Left forelimb (tissue), 1 donor: ENCODE data around the gene FZD8.

Experiments
- DNase-seq: peaks from one replicate; pipeline ENCODE4 v3.0.0-alpha.2; 2018; ENCODE audit warnings: low spot score

Gene FZD8

DNA sequence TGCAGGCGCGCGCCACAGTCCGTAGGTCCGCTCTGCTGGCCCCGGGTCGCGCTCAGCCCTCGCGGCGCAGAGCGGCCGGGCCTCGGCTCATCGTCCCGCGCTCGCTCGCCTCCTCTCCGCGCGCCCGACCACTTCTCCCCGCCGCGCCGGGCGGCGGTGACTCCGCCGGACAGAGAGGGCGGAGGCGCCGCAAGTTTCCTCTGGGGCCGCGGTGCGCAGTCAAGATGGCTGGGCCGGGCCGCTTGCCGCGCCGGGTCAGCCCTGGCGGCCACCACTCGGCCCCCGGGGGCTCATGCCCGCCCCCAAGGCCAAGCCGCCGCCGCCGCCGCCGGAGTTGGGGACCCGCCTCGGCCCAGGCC, 441 bp downstream of the FZD8 start:
- DNase-seq = no peak

DNA sequence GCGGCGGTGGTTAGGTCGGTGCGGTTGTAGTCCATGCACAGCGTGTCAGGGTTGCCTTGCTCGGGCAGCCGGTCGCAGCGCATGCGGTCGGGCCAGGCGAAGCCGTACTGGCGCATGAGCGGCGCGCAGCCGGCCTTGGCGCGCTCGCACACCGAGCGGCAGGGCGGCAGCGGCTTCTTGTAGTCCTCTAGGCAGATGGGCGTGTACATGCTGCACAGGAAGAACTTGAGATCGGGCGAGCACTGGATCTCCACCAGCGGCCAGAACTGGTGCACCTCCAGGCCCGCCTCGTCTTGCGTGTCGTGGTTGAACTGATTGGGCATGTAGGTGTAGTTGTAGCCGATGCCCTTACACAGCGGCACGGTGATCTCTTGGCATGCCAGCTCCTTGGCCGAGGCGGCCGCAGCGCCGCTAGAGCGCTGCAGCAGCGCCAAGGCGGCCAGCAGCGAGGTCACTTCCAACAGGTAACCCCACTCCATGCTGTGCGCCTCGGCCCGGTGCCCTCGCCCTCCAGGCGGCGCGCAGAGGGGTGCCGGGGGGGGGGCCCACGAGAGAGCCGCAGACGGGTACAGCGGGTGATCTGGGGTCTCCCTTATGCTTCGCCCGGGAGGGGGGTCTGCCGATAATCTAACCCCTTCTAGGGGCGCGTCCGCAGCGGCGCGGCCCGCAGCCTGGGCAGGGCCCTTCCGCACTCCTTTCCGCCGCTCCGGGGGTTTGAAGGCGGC, 983 bp downstream of the FZD8 start:
- peak; percentile 83 for DNase-seq

DNA sequence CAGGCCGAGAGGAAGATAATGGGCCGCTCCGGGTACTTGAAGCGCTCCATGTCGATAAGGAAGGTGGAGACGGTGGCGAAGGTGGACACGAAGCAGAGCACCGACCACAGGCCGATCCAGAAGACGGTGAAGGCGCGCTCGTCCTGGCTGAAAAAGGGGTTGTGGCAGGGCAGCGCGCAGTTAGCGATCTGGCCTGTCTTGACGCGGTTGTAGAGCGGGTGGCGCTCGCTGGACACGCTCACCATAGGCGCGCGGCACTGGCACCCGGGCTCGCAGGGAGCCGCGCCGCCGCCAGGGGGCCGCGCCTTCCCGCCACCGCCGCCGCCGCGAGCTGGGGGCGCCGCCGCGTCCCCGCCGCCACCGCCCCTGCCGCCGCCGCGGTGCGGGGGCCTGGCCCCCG, 1.6 kb downstream of the FZD8 start:
- DNase-seq = peak; percentile 78

DNA sequence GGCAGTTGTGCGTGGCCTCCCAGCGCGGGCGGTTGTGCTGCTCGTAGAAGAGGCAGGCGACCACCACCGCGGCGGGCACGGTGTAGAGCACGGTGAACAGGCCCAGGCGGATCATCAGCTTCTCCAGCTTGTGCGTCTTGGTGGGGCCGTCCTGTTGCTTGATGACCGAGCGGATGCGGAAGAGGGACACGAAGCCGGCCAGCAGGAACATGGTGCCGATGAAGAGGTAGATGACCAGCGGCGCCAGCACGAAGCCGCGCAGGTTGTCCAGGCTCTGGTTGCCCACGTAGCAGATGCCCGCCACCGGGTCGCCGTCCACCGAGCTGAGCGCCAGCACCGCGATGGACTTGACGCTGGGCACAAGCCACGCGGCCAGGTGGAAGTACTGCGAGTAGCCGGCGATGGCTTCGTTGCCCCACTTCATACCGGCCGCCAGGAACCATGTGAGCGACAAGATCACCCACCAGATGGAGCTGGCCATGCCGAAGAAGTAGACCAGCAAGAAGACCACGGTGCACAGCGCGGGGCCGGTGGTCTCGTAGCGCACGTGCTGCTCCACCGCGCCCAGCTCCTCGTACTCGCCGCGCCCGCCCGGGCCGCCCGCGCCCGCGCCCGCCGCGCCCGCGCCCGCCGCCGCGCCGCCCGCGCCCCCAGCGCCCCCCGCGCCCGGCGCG, 2.2 kb downstream of the FZD8 start:
- no peak for DNase-seq

DNA sequence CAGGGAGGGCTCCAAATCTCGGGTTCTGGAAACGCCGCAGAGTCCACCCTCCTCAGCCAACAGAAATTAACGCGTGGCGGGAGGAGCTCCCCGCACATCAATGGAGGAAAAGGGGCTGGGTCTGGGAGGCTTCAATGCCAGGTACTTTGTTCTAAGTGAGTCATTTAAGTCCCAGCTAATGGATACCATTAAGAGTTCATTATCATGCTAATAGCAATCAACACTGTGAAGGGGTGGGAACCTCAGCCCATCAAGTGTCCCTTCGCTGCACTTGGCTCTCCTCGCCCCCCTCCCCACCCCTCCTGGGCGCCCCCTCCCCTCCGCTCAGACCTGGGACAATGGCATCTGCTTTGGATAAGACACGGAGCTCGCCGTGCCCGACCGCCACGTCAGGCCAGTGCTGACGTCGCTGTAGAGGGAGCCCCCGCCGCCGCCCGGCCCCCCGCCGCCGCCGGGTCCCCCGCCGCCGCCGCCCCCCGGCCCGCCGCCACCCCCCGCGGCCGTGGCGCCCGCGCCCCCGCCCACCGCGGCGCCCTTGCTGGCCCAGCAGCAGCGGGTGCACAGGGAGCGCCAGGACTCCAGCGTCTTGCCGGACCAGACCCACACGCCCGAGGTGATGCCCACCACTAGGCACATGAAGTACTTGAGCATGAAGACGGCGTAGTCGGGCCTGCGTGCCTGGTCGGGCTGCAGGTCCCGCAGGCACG, 2.9 kb downstream of the FZD8 start:
- DNase-seq = no peak

DNA sequence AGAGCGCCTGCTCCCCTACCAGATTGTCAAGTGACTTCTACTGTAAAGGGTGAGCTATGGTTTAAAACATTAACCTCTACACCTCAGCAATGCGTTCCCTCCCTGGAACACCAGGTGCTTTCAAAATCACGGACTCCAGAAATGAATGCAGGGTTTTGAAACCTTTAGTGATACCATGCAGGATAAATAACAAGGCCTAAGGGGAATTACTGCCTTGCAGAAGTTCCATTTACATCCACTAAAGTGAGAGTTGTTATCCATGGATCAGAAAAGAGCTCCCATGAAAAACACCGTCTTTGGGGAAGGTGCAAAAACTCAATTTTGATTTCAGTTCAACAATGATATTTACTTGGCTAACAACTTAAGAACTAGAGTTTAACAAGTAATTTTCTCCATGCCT, 4.0 kb downstream of the FZD8 start:
- no peak for DNase-seq

DNA sequence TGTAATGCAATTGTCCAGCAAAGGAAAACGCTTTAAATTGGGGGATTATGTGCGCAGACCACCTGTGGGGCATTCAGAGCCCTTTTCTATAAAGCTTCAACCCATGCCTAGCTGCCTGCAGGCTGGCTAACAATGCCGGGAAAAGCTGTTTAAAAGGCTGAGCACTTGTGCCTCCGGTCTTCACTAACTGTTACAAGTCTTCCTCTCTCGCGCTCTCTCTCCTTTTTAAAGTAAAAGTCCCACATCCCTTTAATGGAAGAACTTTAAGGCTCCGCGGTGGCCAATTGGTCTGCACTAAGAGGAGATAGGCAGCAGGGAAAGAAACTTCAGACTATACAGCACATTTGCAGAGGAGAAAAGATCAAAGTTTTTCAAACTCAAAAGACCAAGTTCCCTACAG, 4.6 kb downstream of the FZD8 start:
- DNase-seq = no peak

DNA sequence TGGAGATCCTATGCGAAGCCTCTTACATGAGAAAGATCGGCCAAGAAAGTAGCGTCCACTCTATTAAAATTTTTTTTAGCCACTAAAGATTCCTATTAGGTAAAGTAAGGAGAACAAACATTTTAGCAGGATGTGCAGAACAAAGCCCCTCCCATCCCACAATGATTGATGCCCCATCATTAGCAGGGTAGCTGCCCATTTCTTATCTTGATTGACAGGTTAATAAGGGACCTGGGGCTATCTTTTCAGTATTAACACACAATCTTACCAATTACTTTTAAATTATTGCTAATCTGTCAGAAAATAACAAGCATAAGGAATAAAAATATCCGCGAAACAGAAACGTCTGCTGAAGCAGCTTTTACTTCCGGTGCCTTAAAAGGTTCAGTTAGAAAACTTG, 5.1 kb downstream of the FZD8 start:
- no peak for DNase-seq

DNA sequence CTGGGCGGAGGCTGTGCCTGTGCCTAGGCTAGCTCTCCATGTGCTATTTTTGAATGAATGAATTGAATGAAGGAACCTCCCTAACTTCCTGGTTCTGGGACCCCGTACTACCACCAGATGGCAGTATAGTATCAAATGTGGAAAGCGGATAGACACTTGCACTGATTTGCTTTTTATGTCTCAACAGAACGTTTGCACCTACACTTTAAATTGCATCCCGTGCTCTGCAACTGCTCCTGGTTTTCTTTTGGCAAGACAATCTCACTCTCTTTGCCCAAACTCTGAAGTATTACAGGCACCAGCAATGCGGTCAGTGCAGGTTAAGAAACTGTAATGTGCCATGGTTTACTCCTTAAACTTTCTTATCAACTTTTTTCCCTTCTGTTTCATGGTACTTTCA, 6.5 kb downstream of the FZD8 start:
- no peak for DNase-seq

DNA sequence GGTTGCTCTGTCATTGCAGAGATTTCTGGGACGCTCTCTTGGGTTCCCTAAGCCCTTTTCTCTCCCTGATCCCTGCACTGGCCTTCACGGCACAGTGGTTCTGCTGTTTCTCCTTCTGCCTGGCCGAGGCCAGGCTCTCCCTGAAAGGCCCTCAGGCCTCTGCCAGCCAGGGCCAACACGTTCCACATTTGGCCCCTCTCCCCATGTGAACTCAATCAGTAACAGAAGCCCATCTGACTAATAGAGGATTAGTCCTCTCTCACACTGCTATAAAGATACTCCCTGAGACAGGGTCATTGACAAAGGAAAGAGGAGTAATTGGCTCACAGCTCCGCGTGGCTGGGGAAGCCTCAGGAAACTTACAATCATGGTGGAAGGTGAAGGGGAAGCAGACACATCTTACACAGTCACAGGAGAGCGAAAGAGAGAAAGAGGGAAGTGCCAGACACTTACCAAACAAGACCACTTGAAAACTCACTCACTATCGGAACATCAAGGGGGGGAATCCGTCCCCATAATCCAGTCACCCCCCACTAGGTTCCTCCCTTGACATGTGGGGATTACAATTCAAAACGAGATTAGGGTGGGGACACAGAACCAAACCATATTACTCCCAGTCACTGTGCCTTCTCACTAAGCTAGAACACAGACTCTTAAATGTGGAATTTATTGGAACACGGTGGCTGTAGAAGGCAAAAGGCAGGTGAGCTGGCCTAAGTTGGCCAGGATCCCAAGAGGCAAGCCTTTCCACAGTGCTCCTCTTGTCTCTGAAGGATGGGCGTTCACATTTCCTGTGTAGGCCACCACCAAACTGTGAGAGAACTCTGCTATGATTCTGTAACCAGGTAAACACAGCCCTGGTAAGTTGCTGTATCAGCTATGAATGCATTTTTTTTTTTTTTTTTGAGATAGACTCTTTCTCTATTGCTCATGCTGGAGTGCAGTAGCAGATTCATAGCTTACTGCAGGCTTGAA, 8.8 kb downstream of the FZD8 start:
- no peak for DNase-seq

DNA sequence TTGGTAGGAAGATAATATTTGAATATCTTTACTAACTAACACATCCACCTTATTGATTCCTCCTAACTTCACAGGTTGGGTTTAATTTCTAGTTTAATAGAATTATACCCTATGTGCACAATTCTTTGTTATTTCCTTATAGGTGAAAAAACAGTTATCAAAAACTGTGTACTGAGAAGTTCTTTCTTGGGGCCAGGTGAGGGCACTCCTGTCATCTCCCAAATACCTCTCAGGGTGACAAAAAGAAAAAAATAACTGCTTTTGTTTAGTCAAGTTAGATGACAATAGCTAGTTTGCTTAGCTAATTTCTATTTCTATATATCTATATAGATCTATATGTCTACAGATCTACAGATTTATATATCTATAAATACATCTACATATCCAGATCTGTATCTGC, 10.1 kb downstream of the FZD8 start:
- no peak for DNase-seq

DNA sequence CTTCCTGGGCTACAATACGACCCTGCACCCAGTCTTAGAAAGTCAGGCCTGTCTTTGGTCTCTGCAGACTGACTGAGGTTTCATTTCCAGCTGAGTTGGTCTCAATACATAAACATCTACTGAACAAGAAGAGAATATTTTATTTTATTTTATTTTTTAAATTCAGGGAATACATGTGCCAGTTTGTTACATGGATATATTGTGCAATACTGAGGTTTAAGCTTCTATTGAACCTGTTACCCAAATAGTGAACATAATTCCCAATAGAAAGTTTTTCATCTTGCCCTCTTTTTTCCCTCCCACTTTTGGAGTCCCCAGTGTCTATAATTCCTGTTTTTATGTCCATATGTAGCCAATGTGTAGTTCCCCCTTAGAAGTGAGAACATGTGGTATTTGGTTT, 10.7 kb downstream of the FZD8 start:
- no peak for DNase-seq

DNA sequence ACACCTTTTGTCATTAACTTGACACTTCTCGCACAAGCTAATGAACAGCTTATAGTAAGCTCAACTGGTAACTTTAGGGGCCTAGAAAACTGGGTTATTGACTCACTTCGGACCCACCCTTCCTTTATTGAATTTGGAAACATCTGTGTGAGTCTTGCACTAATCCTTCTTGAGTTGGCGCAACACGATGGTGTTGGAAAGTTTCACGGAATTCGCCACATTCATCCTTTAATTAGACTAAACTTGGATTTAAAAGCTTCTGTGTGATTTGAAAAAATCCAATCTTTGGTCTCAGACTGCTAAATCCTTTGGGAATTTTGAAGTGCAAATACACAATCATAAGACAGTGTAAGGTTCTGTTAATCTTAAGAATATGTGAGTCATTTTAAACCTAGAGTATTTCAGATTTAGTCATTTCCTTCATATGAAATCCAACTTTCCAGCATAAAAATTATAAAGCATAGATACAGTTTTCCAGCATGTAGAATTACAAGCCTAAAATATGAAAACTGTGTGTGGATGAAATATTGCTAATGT, 15.1 kb downstream of the FZD8 start:
- no peak for DNase-seq

DNA sequence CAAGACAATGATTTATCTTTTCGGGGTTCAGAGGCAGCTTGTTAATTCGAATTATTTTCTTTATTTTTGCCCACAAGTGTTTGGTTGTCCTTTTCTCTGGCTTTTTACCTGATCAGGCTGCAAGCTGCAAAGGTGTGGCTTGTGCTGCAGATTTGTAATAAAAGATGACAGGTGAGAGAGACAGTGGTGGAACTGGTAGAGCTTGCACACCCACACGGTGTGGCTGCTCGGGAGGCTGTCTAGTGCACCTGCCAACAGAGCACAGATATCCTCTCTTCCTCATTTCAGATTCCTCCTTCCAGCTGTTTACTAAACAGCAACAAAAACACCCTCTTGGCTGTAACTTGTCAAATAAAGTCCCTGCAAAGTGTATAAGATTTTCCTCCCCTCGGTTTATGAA, 27.8 kb downstream of the FZD8 start:
- no peak for DNase-seq

DNA sequence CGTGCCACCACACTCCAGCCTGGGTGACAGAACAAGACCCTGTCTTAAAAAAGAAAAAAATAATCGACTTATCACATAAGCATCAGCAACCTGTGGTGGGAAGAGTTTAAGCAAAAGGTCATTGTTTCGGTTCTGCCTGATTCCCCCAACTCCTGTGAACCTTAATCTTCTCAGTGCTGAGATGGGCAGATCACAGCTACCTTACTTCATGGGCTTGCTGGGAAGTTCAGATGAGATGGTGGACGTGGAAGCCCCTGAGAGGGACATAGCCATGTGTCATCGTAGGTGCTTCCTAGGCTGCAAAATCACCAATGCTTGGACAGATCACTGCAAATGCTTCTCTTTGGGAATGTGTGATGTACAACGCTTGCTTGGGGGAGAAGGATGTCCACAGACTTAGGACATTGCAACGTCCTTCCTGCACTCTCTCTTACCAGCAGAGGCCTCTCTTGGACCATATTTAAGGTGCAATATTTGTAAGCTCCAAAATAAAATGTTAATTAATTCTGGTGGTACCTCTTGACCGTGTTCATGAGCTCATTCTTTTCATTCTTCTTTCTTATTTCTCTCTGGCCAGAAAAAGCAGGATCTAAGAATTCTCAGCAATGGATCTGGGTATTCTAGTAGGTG, 28.4 kb downstream of the FZD8 start:
- no peak for DNase-seq

DNA sequence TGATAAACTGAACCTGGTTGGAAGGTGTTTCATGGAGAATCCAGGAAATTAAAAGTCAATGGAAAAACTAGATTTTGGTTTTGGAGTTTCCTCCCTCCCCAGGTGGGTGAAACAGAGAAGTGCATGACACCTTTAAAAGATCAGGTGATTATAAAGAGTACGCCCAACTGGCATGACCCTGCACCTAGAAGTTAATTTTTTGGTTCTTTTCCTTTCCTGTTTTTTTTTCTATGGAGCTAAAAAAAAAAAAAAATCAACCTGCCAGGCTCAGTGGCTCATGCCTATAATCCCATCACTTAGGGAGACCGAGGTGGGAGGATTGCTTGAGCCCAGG, 29.0 kb downstream of the FZD8 start:
- no peak for DNase-seq

DNA sequence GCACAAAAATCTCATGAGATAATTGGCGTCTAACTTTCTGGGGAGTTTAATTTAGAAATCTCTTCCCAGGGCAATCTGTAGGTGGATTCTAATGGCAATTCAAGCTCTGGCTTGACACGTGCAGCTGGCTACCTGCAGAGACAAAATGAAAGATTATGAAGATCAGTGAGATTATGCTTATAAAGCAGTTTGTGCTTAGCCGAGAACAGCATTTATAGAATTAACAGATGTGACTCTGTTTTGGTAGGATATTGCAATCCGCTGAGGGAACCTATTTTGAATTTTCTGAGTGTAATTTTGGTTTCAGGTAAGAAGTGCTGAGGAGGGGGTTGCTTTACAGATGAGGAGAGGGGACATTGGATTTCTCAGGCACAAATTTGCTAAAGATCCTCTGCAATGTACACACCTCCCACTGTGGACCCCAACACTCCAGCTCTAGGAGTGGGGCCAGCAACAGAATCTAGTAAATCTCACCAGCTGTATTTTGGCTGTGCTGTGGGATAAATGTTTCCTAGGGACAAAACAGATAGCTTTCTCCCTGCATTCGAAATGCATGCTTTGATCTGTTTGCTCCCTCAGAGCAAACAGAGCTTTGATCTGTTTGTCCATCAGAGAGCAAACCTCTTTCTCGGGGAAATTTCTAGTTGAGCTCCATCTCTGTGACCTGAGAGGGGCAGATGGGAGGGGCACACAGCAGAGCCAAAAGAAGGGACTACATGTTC, 29.6 kb downstream of the FZD8 start:
- no peak for DNase-seq

DNA sequence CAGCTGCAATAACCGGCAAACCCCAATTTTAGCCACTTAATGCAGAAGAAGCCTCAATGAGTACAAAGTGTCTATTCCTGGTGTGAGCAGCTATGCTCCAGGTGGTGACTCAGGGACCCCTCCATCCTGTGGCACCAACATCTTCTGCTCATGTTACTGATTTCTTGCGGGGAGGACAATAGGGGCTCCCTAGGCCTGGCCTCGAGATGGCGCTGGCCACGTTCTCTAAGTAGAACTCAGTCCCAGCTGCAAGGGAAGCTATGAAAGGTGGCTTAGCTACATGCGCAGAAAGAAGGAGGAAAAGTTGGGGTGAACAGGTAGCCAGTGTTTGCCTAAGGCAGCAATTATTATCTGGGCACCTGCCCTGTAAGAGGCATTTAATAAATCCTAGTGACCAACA, 30.3 kb downstream of the FZD8 start:
- DNase-seq = no peak

DNA sequence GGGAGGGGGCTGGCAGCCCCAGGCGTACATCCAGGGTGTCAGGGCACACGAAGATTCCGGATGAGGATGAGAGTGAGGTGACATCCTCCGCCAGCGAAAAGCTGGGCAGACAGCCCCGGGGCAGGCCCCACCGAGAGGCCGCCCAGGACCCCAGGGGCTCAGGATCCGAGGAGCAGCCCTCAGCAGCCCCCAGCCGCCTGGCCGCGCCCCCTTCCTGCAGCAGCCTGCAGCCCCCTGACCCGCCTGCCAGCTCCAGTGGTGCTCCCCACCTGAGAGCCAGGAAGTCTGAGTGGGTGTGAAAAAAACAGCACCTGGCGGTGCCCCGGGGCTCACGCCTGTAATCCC, 33.8 kb downstream of the FZD8 start:
- no peak for DNase-seq

DNA sequence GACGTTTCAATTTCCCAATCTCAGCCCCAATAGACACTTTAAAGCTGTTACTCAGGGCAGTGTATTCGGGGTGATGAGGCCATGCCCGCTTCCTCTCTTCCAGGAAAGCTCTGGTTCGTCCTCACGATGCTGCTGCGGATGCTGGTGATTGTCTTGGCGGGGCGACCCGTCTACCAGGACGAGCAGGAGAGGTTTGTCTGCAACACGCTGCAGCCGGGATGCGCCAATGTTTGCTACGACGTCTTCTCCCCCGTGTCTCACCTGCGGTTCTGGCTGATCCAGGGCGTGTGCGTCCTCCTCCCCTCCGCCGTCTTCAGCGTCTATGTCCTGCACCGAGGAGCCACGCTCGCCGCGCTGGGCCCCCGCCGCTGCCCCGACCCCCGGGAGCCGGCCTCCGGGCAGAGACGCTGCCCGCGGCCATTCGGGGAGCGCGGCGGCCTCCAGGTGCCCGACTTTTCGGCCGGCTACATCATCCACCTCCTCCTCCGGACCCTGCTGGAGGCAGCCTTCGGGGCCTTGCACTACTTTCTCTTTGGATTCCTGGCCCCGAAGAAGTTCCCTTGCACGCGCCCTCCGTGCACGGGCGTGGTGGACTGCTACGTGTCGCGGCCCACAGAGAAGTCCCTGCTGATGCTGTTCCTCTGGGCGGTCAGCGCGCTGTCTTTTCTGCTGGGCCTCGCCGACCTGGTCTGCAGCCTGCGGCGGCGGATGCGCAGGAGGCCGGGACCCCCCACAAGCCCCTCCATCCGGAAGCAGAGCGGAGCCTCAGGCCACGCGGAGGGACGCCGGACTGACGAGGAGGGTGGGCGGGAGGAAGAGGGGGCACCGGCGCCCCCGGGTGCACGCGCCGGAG, 34.4 kb downstream of the FZD8 start:
- no peak for DNase-seq
